Stimulated activated CD4-positive, alpha-beta T cell treated with anti-CD3 and anti-CD28 coated beads, TNF-alpha, amount 100 ng/mL, for 24 hours (primary cell): ENCODE data around the gene C2orf81.
"Not testable (repeated sequence)": the region's sequence is repeated elsewhere in the genome, so short reads cannot be mapped to it uniquely, and the experiment has no call there.

Experiments
- DNase-seq, 3 experiments: peaks; one replicate each; pipeline ENCODE4 v3.0.0-alpha.2; 2020; ENCODE audit warnings: low read depth in 3 of 3

C2orf81 gene

DNA sequence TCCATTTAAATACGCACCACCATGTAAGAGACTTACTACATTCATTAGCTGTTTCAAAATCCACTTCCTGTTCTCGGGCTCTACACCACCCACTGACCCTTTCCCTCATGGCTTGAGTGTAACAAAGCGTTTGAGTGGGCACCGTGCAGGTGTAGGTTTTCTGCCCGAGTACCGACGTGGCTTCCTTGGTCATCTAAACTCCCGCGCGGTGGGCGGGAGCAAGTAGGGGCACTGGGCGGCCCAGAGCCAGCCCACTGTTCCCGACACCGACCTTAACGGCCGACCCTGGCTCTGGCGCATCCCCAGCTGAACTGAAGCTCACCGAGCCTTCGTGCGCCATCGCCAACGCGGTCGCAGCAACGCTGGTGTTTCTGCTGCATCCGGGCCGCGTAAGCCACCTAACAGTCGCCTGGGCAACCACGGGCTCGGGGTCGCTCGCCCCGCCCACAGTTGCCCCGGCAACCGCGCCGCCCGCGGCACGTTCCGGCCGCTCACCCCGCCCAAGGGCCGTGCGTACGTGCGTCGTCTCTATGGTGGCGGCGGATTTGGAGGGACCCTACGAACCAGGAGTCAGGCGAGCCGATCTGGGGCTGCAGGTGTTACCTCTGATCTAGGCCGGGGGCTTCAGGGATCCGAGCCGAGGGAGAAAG is at the start of gene C2orf81, which contains the start of gene WDR54:
TSS of gene C2orf81 (minus strand) at position 399 of the 650 bp plus-strand sequence. CDS start at position 340, 59 bp downstream.
TSS of gene WDR54 (plus strand) at position 510 of the 650 bp plus-strand sequence. CDS start 424 bp downstream, outside the sequence.
- peak; percentile 86 to 95 (median 92) for DNase-seq

DNA sequence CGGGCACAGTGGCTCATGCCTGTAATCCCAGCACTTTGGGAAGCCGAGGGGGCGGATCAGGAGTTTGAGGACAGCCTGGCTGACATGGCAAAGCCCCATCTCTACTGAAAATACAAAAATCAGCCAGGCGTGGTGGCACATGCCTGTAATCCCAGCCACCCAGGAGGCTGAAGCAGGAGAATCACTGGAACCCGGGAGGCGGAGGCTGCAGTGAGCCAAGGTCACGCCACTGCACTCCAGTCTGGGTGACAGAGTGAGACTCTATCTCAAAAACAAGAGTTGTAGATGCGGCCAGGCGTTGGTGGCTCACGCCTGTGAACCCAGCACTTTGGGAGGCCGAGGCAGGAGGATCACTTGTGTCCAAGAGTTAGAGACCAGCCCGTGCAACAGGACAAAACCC is 49.3 kb upstream of the C2orf81 start:
- DNase-seq = not testable (repeated sequence)

DNA sequence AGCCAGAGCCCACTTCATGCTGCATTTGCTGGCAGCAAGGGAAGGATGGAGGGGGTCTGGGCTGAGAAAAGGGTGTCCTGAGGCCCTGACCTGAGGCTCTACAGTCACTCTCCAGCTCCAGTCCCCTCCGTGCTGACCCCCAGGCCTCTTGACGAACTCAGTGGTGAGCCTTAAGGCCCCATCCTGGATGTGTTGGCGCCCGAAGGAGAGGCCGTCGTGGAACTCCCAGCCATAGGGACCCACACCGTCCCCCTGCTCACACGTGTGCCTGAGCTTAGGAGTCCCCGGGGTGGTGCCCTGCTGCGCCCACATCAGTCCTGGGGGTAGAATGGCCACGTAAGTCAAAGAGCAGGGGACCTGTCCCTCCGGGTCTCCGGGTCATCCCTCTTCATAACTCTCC is 43.0 kb upstream of the C2orf81 start:
- DNase-seq = no peak

DNA sequence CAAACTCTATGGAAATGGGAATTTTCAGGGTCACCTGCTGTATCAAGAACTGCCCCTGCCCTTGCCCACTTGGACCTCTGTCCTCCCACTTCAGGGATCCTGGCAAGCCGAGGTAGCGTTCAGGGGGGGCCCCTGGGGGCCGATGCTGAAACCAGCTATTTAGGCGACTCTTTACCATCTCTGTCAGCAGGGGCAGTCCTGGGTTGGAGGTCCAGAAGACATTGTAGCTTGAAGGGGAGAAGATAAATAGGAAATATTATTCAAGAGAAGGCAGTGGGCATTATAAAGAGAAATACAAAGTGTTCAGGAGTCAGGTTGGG is 41.3 kb upstream of the C2orf81 start:
- no peak for DNase-seq

DNA sequence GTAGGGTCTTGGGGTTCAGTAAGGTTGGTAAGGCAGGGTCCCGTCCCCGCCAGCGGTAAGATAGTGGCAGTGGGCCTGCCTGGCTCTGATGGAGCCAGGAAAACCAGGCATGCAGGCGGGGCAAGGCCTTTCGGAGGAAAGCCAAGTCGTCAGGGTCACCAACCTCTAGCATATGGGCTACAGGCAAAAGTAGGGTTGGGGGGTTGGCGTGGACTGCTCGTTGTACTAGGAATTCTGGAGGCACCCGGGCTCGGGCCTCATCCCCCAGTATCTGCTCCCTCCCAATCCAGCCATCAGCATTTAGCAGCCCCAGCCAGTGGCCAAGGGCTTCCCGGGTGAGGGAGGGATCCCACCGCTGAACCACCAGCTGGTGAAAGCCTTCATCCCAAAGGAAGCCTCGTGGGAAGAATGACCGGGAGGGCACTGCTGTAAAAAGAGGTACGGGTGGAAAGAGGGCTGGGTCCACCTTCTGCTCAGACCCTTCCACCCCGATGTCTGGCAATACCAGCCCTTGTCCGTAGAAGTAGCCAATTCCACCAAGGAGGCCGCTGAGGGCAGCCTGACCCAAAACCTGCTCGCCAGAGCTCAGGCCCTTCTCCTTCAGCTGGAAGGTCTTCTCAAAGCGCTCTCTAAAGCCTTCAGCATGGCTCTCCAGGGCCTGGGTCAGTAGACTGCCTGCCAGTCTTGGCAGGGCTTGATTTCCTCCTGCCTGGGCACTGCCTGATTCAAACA is 40.8 kb upstream of the C2orf81 start:
- DNase-seq = no peak

DNA sequence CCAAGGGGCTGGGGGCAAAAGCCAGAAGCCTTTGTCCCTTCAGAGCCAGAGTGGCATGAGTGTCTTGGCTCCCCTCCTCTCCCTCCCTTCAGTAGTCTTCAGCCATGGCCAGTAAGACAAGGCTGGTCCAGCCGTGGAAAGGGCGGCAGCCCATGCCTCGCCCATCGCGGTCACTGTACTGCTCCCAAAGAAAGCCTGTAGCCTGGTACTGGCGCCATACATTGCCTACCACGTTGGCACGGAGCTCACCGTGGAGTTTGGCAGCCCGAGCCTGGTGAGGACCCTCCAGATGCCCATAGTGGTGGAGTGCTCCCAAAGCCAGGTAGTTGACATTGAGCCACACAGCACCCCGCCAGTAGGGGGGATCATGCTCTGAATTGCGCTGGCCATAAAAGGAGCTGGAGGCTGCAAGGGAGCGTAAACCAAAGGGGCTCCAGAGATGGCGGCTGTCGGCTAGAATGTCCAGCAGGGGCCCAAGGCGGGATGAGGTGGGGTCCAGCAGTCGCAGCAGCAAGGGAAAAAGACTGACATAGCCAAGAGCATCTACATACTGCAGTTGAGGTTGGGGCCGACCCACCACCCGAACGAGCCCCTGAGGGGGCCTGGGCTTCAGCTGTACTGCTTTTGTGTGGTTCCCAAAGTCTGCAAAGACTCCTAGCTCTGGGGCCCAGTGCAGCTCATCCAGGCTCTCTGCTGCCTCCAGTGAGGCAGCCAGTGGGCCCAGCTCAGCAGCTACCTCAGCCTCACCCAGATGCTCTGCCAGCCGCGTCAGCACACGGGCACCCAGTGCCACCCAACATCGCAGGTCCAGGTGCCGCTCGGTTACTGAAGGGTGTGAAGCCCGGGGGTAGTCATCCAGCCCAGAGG is 40.0 kb upstream of the C2orf81 start:
- no peak for DNase-seq

DNA sequence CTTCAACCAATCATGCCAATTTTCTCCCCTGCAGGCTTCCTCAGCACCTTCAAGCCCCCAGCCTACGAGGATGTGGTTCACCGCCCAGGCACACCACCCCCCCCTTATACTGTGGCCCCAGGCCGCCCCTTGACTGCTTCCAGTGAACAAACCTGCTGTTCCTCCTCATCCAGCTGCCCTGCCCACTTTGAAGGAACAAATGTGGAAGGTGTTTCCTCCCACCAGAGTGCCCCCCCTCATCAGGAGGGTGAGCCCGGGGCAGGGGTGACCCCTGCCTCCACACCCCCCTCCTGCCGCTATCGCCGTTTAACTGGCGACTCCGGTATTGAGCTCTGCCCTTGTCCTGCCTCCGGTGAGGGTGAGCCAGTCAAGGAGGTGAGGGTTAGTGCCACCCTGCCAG is 38.8 kb upstream of the C2orf81 start:
- not testable (repeated sequence) for DNase-seq

DNA sequence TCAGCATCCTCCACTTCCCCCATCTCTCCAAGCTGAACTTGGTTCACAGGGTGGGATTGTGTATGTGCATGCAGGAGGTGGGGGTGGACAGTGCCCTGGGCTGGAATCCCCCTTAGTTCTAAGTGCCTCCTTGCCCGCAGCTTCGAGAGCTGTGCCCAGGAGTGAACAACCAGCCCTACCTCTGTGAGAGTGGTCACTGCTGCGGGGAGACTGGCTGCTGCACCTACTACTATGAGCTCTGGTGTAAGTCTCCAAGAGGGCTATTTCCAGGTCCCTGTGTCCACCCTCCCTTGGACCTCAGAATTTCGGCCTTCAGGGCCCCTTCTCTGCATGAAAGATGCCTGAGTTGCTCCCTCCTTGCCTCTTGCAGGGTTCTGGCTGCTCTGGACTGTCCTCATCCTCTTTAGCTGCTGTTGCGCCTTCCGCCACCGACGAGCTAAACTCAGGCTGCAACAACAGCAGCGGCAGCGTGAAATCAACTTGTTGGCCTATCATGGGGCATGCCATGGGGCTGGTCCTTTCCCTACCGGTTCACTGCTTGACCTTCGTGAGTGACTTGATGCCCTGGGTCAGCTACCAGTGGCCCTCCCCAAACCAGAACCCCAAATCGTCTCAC is 38.2 kb upstream of the C2orf81 start:
- not testable (repeated sequence) for DNase-seq

DNA sequence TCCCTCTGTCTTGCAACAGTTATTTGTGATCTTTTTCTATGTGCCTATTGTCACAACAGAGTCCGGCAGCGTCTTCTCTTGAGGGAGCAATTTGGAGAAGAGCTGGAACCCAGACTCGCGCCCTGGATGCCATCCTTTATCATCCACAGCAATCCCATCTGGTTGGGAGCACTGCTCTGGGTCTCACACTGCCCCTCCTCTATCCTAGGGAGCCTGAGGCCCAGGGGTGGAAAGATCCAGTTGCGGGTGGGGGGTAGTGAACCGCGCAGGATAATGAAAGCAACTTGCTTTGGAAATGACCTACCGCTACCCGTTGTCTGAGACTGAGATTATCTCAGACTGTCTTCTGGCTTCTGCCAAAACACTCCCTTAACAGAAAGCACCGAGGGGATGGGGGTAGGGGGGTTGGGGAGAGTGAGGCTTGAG is 37.5 kb upstream of the C2orf81 start:
- no peak for DNase-seq

DNA sequence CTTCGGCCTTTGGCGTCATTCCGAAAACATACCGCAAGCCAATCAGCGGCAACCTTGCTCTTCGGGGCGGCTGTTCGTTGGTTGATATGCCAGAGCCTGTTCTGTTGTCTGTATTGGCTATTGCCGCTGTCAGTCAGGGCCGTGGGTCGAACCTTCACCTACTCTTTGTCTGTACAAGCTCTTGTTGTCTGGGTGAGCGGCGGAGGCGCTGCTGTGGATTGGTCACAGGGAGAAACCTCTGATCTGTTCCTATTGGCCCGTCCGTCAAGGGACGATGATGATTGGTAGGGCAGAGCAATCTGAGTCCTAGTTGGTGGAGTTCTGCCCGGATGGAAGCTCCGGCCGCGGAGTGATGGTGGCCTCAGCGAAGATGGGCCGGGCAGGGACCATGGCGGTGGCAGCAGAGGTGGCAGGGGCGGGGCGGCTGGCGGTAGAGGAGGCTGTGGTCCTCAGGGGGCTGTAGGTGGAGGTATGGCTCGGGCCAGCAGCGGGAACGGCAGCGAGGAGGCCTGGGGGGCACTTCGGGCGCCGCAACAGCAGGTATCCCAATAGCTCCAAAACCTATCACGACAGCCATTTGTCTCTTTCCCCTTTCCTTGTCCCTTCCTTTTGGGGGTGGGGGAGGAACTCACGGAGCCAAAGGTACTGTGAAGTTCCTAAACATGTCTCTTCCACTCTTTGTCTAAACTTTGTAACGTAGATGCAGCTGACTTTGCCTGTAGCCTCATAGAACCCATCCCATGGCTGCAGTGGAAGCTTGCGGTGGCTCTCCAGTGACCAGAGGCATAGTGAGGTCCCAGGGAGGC is 36.9 kb upstream of the C2orf81 start, which contains the start of gene WBP1:
TSS of gene WBP1 (plus strand) at position 307 of the 806 bp plus-strand sequence. CDS start at position 472, 165 bp downstream.
- peak; percentile 96 to 99 (median 98) for DNase-seq

DNA sequence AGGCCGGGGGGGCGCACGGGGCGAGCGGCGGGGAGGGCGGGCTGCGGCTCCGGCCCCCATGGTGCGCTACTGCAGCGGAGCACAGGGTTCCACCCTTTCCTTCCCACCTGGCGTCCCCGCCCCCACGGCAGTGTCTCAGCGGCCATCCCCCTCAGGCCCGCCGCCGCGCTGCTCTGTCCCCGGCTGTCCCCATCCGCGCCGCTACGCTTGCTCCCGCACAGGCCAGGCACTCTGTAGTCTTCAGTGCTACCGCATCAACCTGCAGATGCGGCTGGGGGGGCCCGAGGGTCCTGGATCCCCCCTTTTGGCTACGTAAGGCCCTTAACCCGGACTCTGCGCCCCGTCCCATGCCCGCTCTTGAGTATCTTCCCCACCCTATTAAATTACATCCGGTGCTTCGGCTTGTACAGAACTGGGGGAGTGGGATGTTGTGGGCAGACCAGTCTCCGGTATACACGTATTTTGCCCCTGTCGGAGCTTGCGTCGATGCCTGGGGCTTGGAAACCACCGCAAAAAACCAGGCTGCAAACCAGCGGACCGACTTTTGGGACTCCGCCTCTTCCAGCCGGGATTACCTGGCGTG is 36.2 kb upstream of the C2orf81 start:
- peak; percentile 56 to 80 (median 60) for DNase-seq

DNA sequence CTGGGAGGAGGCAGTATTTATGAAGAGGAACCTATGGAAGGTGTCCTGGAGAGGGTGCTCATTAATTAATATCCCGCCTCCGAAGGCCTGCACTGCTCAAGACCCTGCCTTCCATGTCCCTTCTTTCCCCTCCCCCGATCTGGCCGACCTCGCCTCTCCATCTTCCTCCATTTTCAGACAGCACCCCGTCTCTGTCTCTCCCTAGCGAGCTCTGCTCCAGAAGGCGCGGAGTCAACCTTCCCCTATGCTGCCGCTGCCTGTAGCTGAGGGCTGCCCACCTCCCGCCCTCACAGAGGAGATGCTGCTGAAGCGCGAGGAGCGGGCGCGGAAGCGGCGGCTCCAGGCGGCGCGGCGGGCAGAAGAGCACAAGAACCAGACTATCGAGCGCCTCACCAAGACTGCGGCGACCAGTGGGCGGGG is 35.7 kb upstream of the C2orf81 start:
- no peak for DNase-seq

DNA sequence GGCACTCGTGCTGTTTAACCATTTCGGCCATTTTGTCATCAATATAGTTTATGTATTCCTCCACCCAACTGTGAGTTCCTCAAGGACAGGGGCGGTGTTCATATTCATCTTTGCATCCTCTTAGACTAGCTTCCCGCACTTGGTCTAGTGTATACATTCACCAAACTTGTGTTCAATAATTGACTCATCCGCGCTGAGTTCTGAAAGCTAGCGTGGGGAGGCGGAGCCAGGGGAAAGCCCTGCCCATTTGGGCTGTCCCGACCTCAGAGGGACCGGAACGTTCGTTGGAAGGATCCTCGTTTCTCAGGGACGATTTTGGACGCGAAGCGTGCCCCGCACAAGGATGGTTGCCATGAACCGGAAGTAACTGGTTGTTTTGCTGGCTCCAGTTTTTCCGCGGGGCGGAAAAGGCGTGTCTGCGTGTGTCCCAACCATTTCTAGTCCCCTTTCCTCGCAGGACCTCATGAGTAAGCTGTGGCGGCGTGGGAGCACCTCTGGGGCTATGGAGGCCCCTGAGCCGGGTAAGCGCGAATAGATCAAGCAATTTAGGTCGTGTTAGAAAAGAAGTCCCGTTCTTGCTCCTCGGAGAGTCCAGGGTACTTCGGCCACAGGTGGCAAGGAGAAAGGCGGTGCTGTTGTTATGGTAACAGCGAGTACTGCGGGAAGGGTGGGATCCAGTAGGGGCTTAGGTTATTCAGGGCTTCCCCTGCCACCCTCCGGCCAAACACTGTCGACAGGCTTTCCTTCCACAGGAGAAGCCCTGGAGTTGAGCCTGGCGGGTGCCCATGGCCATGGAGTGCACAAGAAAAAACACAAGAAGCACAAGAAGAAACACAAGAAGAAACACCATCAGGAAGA is 33.5 kb upstream of the C2orf81 start, which contains the start of gene INO80B:
TSS of gene INO80B (plus strand) at position 434 of the 858 bp plus-strand sequence. CDS start at position 464, 30 bp downstream.
- peak; percentile 94 to 98 (median 96) for DNase-seq

DNA sequence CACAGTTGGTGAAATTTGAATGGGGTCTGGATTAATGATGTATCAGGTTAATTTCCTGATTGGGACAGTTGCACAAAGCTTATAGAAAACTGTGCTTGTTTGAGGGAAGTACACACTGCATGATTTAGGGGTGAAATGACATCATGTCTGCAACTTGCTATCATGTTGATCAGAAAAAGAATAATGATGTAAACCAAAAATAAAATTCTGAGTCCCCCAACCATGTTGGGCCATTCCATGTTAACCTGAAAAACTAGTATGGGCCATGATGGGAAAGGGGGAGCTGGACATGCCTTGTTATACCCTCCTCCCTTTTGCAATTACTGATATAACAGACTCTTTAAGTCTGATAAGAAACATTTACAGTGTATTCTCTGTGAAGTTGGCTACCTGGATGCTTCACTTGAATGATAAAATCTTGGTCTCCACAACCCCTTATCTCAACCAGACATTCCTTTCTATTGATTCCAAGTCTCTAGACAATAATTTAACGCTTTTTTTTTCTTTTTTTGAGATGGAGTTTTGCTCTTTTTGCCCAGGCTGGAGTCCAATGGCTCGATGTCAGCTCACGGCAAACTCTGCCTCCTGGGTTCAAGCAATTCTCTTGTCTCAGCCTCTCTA is 29.3 kb upstream of the C2orf81 start:
- no peak for DNase-seq

DNA sequence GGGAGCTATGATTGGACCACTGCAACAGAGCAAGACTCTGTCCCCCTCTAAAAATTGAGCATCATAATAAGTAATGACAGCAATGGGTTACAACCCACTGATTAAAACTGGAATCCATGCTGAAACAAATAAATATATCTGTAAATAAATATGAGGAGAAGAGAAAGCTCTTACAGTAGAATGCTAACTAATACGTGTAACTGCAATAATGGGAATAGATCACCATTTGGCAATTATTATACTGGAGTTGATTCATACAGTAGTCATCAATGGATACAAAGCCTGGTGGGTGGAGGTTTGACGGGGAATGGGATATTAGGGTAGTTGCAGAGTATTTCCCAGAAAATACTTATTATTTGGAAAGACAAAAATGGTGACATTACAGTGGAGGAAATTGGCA is 27.4 kb upstream of the C2orf81 start:
- no peak for DNase-seq

DNA sequence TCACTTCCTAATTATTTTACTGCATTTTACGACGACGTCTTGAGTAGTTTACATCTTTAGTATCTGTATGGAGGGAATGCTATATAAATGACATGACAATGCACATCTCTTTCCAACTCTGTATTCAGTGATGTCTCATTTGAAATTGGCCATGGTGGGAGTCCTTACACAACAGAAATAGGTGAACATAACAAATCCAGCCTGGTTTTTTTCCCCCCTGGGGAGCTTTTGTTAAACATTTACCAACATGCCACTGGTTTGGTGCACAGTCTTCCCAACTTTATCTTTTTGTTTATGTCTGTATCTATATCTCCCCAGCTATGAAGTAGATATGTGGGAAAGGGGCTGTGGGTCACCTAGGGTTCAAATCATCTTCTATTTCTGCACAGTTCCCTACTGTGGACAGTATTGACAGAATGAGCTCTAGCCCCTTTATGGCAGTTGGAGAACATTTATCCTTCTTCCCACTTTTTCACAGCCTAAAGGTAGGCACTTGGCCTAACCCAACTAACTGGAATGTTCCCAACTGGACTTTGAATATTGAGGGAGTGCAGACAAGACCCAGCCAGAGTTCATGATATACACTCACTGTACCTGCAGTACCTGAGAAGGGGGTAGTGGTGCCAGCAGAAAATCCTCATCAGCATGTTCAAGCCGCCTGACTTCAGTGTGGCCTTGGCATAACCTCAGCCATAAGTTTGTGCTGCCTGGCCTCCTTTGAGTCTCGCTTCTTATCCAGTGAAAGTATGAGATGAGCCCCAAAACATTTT is 26.0 kb upstream of the C2orf81 start:
- no peak for DNase-seq

DNA sequence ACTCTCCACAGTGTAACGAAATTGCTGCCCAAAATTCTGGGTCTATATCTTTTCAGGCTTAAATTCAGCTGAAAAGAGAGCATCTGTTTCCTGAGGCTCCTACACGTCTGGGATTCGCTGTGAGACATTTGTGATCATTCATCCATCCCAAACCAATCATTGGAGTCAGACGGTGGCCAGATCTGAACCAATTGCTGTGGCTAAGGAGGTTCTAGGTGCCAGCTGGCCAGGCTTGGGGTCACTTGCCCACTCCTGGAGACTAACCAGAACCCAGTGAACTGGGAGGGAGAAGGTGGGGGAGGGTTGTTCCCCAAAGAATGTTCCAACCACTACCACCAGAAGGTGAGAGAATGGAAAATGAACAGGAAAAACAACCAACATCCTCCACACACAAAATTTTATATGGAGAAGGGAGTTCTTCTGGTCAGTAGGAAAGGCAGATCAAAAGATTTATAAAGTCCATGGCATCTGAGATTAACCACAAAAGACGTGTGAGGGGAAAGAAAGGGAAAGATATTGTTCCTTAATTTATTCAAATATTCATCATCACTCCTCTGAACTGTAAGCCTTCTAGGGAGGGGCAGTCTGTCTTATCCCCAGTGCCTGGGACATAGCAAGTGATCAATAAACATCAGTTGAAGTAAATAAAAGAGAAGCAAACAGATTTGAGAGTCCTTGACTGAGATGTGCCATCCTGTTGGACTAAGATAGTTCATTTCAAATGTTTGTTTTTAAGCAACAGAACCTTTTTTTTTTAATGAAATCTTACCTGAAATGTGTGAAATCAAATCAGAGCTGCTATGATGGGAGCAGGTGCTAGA is 23.3 kb upstream of the C2orf81 start:
- no peak for DNase-seq
